ENCODE results near the gene PC.

DNA sequence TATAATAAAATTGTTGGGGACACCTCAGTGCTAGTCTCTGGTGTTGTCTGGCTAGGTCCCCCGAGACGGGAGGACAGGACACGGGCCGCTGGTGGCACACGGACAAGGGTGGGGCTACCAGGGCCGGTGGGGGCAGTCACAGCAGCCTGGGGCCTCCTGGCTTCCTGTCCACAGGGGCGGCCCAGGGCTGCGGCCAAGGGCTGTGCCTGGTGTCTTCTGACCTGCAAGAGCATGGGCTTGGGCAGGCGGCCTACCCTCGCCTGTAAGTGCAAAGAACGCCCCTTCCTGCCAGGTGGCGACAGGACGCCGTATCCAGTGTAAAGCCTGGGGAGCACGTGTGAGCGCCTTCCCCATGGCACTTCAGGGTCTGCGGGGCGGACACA, 97.7 kb downstream of the PC start:
- TF ChIP-seq, protein P1, sequence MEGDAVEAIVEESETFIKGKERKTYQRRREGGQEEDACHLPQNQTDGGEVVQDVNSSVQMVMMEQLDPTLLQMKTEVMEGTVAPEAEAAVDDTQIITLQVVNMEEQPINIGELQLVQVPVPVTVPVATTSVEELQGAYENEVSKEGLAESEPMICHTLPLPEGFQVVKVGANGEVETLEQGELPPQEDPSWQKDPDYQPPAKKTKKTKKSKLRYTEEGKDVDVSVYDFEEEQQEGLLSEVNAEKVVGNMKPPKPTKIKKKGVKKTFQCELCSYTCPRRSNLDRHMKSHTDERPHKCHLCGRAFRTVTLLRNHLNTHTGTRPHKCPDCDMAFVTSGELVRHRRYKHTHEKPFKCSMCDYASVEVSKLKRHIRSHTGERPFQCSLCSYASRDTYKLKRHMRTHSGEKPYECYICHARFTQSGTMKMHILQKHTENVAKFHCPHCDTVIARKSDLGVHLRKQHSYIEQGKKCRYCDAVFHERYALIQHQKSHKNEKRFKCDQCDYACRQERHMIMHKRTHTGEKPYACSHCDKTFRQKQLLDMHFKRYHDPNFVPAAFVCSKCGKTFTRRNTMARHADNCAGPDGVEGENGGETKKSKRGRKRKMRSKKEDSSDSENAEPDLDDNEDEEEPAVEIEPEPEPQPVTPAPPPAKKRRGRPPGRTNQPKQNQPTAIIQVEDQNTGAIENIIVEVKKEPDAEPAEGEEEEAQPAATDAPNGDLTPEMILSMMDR (IDR thresholded peaks at IDR 0.05), result no peak
- no peak for TF ChIP-seq POLR2A (IDR thresholded peaks at IDR 0.05)
